Neuronal stem cell (in vitro differentiated cells): ENCODE measurements around the gene ADARB1.
"Not testable (repeated sequence)": the region's sequence is repeated elsewhere in the genome, so short reads cannot be mapped to it uniquely, and the experiment has no call there.

Experiments used
- DNase-seq: peaks from one replicate; pipeline ENCODE4 v3.0.0-alpha.2; 2013; ENCODE audit warnings: low spot score
- H2AFZ ChIP-seq: one replicate; pipeline ENCODE4 v1.6.1; 2013; ENCODE audit warnings: mild to moderate bottlenecking, low read length, inconsistent platforms
- H2AK5ac ChIP-seq: 2 replicates; pipeline ENCODE4 v1.6.1; 2013; ENCODE audit warnings: low read depth, mild to moderate bottlenecking, inconsistent platforms, low read length, moderate library complexity, mixed read lengths
- H2BK120ac ChIP-seq: 2 replicates; pipeline ENCODE4 v1.6.1; 2013; ENCODE audit warnings: low read depth, mild to moderate bottlenecking, inconsistent platforms, low read length, moderate library complexity, mixed read lengths
- H2BK12ac ChIP-seq: one replicate; pipeline ENCODE4 v1.6.1; 2013; ENCODE audit warnings: low read length, inconsistent platforms
- H2BK15ac ChIP-seq: 2 replicates; pipeline ENCODE4 v1.6.1; 2013; ENCODE audit warnings: mild to moderate bottlenecking, low read length, inconsistent platforms, mixed read lengths
- H2BK5ac ChIP-seq: one replicate; pipeline ENCODE4 v1.6.1; 2013; ENCODE audit warnings: inconsistent platforms, mild to moderate bottlenecking, low read length, moderate library complexity
- H3K14ac ChIP-seq: one replicate; pipeline ENCODE4 v1.6.1; 2013; ENCODE audit warnings: low read length, inconsistent platforms
- H3K18ac ChIP-seq: 2 replicates; pipeline ENCODE4 v1.6.1; 2013; ENCODE audit warnings: low read length, inconsistent platforms
- H3K23ac ChIP-seq: 2 replicates; pipeline ENCODE4 v1.6.1; 2013; ENCODE audit warnings: low read depth, mild to moderate bottlenecking, mixed read lengths, low read length, inconsistent platforms; ENCODE audit not compliant: poor library complexity
- H3K27ac ChIP-seq: replicated peaks from 3 replicates; pipeline ENCODE4 v1.5.1; 2013; ENCODE audit warnings: low read length, inconsistent platforms
- H3K27me3 ChIP-seq, 3 experiments: 2 replicates each; pipeline ENCODE4 v1.6.1; 2013; ENCODE audit warnings: low read length in 3 of 3, mild to moderate bottlenecking in 2 of 3, inconsistent platforms in 1 of 3, low read depth in 1 of 3, mixed read lengths in 1 of 3, moderate library complexity in 1 of 3; ENCODE audit not compliant: control insufficient read depth in 3 of 3, insufficient read depth in 3 of 3
- H3K36me3 ChIP-seq, 2 donors: replicated peaks in 1 of 2; 2 replicates each; pipeline ENCODE4 v1.6.1; 2013; ENCODE audit warnings: low read length in 2 of 2; ENCODE audit not compliant: control insufficient read depth in 2 of 2, insufficient read depth in 2 of 2
- H3K4ac ChIP-seq: 2 replicates; pipeline ENCODE4 v1.6.1; 2013; ENCODE audit warnings: inconsistent platforms, mild to moderate bottlenecking, low read length, moderate library complexity
- H3K4me1 ChIP-seq, 2 donors: 1 replicate in 1 of 2; 2 replicates in 1 of 2; pipeline ENCODE4 v1.6.1; 2013; ENCODE audit warnings: low read length in 2 of 2, low read depth in 1 of 2; ENCODE audit not compliant: control insufficient read depth in 2 of 2, insufficient read depth in 1 of 2
- H3K4me2 ChIP-seq: one replicate; pipeline ENCODE4 v1.6.1; 2013; ENCODE audit warnings: mild to moderate bottlenecking, low read length, inconsistent platforms; ENCODE audit not compliant: insufficient read depth, poor library complexity, severe bottlenecking
- H3K4me3 ChIP-seq, 2 donors: 2 replicates each; pipeline ENCODE4 v1.5.1; 2013; ENCODE audit warnings: low read length in 2 of 2, mild to moderate bottlenecking in 2 of 2, inconsistent platforms in 1 of 2, moderate library complexity in 1 of 2
- H3K79me1 ChIP-seq: one replicate; pipeline ENCODE4 v1.6.1; 2013; ENCODE audit warnings: low read depth, mild to moderate bottlenecking, inconsistent platforms, low read length, moderate library complexity
- H3K9ac ChIP-seq: one replicate; pipeline ENCODE4 v1.6.1; 2013; ENCODE audit warnings: mild to moderate bottlenecking, low read depth, low read length, inconsistent platforms; ENCODE audit not compliant: poor library complexity
- H3K9me3 ChIP-seq, 2 donors: replicated peaks in 1 of 2; 2 replicates each; pipeline versions ENCODE3 to v1.6.1; 2013; ENCODE audit warnings: low read length in 2 of 2, mild to moderate bottlenecking in 2 of 2, inconsistent platforms in 1 of 2, low read depth in 1 of 2, mixed read lengths in 1 of 2, moderate library complexity in 1 of 2; ENCODE audit not compliant: control insufficient read depth in 2 of 2, insufficient read depth in 1 of 2
- H4K8ac ChIP-seq: one replicate; pipeline ENCODE4 v1.6.1; 2013; ENCODE audit warnings: low read depth, mild to moderate bottlenecking, inconsistent platforms, low read length, moderate library complexity
- H4K91ac ChIP-seq: one replicate; pipeline ENCODE4 v1.6.1; 2013; ENCODE audit warnings: low read length, low read depth, mild to moderate bottlenecking, inconsistent platforms; ENCODE audit not compliant: poor library complexity
- WGBS, 2 donors: extraction: QIAGEN DNeasy Blood & Tissue Kit; methylation state at CpG; one replicate each; pipeline ENCODE4 v1.1.7; 2013; ENCODE audit warnings: missing lambda C conversion rate in 2 of 2, mixed read lengths in 1 of 2; ENCODE audit not compliant: insufficient read length in 2 of 2, insufficient replicate concordance in 1 of 2; ENCODE audit errors: extremely low coverage in 2 of 2; 5-methylcytosine and 5-hydroxymethylcytosine counted together

The ADARB1 gene

DNA sequence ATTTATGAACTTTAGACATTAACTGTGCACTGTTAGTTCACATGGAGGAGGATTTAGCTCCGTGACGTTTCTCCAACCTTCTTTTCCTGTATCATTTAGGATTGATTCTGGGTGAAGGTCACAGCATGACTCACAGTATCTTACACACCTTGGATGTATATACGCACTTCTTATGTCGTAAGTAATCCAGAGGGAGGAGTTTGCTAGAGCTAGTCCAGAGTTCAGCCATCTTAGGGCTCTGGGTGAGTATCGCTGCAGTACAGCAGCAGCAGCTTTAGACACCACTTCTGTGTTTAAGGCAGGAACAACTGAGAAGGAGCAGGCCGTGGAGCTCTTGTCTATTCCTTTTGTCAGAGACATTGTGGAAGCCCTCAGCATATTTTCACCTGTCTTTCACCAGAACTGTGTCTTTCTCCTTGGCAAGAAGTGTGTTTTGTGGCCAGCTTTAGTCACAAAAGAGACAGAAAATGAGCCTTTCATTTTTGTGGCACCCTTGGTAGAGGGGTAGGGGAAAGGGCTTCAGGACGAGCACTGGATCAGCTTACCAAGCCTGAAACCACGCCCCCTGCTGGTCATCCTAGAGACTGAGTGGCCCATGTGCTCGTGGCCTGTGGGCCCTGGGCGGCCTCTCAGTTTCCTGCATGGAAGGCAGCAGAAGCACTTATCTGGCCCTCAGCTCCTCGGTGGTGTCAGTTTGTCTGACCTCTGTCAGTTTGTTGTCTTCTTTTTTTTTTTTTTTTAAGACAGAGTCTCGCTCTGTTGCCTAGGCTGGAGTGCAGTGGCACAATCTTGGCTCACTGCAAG lies 64.0 kb downstream of the ADARB1 start:
- no peak overlapping the region for H2AK5ac ChIP-seq
- no peak overlapping the region for H2BK5ac ChIP-seq
- H2BK15ac ChIP-seq = no peak overlapping the region
- H2BK120ac ChIP-seq = no peak overlapping the region
- H3K4me3 ChIP-seq = no peak overlapping the region
- no peak overlapping the region for H4K91ac ChIP-seq
- WGBS, 2 donors = no CpG with 5 or more reads among the region's 12 CpGs
- H3K79me1 ChIP-seq = peaks cover 2% of the 10 kb centered on the region
- H3K9me3 ChIP-seq = no peaks in the 10 kb centered on the region
- H3K23ac ChIP-seq = no peak overlapping the region
- no peak overlapping the region for H2BK12ac ChIP-seq
- no peak overlapping the region for H3K4me2 ChIP-seq
- H3K9ac ChIP-seq = no peak overlapping the region
- H3K14ac ChIP-seq = no peak overlapping the region
- H2AFZ ChIP-seq = peak overlapping the region; percentile 31
- no peaks in the 10 kb centered on the region for H3K4me1 ChIP-seq
- H4K8ac ChIP-seq = no peak overlapping the region
- no peak overlapping the region for H3K27ac ChIP-seq
- H3K27me3 ChIP-seq = no peaks in the 10 kb centered on the region
- no peak overlapping the region for H3K18ac ChIP-seq
- H3K4ac ChIP-seq = no peak overlapping the region
- no peaks in the 10 kb centered on the region for H3K36me3 ChIP-seq
- DNase-seq = peak; percentile 59

DNA sequence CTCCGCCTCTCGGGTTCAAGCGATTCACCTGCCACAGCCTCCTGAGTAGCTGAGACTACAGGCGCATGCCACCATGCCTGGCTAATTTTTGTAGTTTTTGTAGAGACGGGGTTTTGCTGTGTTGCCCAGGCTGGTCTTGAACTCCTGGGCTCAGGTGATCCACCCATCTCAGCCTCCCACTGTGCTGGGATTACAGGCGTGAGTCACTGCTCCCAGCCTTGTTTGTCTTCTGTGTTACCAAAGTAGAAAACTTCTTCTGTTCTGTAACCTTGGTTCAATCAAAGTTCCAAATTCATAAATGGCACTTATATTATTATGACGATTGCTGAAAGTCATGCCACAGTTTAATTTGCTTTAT lies 64.6 kb downstream of the ADARB1 start:
- not testable (repeated sequence) for H3K9ac ChIP-seq, H3K4me1 ChIP-seq, H2BK12ac ChIP-seq, H2BK15ac ChIP-seq, H4K8ac ChIP-seq, H3K9me3 ChIP-seq, H2BK120ac ChIP-seq, H3K27me3 ChIP-seq, H2AK5ac ChIP-seq, H3K27ac ChIP-seq, H3K79me1 ChIP-seq, H3K36me3 ChIP-seq, H3K4ac ChIP-seq, H3K4me3 ChIP-seq, H2BK5ac ChIP-seq, DNase-seq, H2AFZ ChIP-seq, H3K14ac ChIP-seq, H3K4me2 ChIP-seq, H3K18ac ChIP-seq, H3K23ac ChIP-seq, H4K91ac ChIP-seq
- no CpG with 5 or more reads among the region's 7 CpGs for WGBS, 2 donors

DNA sequence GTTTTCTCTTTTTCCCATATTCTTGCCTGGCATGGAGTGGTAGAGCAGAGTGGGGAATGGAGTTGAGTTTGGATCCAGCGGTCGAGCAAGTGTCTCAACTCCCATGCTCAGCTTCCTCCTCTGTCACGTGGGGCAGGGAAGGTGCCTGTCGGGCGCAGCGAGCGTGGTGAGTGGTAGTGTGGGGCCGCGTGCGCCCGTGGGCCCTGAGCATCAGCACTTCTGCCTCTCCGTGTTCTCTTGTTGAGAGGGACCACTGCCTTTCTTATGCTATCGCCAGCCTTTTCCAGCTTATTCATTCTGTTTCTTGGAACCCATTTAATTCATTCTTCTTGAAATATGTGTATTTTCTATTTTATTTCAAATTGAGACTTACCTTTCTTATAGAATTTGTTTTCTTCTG lies 65.1 kb downstream of the ADARB1 start:
- no peak overlapping the region for H3K4ac ChIP-seq
- no peak overlapping the region for H2BK12ac ChIP-seq
- no peak overlapping the region for H2BK5ac ChIP-seq
- H3K4me1 ChIP-seq = no peaks in the 10 kb centered on the region
- no peak overlapping the region for H2BK120ac ChIP-seq
- no peaks in the 10 kb centered on the region for H3K36me3 ChIP-seq
- H3K4me3 ChIP-seq = no peak overlapping the region
- H3K9me3 ChIP-seq = no peaks in the 10 kb centered on the region
- H3K79me1 ChIP-seq = peaks cover 2% of the 10 kb centered on the region
- H2BK15ac ChIP-seq = no peak overlapping the region
- H3K4me2 ChIP-seq = no peak overlapping the region
- H3K9ac ChIP-seq = no peak overlapping the region
- no peaks in the 10 kb centered on the region for H3K27me3 ChIP-seq
- WGBS, 2 donors = no CpG with 5 or more reads among the region's 13 CpGs
- H3K27ac ChIP-seq = no peak overlapping the region
- no peak for DNase-seq
- H2AK5ac ChIP-seq = no peak overlapping the region
- H2AFZ ChIP-seq = no peak overlapping the region
- H4K8ac ChIP-seq = no peak overlapping the region
- no peak overlapping the region for H3K18ac ChIP-seq
- H4K91ac ChIP-seq = no peak overlapping the region
- no peak overlapping the region for H3K23ac ChIP-seq
- H3K14ac ChIP-seq = no peak overlapping the region

DNA sequence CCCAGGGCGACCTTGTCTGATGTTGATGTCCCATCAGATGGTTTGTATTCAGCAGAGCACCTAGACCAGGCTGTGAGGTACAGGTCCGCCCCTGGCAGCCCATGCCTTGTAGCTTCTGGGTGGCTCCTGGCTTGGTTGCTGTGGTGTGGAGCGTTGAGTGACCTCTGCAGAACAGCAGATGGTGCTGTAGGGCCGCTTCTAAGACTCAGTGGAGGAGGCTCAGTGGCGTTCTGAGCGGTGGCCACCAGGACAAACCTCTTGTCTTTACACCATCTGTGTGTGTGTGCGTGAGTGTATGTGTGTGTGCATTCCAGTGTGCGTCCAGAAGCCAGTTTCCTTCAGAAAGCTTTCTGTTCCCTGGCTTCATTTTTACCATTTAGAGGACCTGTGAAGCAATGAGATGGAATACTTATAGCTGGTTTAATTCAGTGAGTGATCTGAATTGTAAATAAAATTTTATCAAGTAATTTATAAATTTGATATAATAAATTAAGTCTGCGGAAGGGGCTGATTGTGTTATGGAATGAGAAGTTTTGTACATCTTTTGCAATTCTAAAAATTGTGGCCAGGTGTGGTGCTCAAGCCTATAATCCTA lies 66.1 kb downstream of the ADARB1 start:
- Histone ChIP-seq H2BK12ac (no peak overlapping the region), H3K4me3 (peak overlapping the region in 1 of 2 donors; percentile 48), H3K27ac (no peak overlapping the region), H2AK5ac (no peak overlapping the region), H3K27me3 (no peaks in the 10 kb centered on the region), H2BK120ac (no peak overlapping the region), H3K23ac (peak overlapping the region; percentile 74), H4K91ac (no peak overlapping the region), H4K8ac (no peak overlapping the region), H3K18ac (no peak overlapping the region), H3K4me2 (no peak overlapping the region), H2BK5ac (no peak overlapping the region), H3K4me1 (no peaks in the 10 kb centered on the region), H2AFZ (no peak overlapping the region), H2BK15ac (no peak overlapping the region), H3K9ac (no peak overlapping the region), H3K4ac (no peak overlapping the region), H3K36me3 (no peaks in the 10 kb centered on the region), H3K9me3 (no peaks in the 10 kb centered on the region), H3K14ac (no peak overlapping the region), H3K79me1 (peaks cover 2% of the 10 kb centered on the region)
- no CpG with 5 or more reads among the region's 9 CpGs for WGBS, 2 donors
- peak; percentile 80 for DNase-seq
